ENCODE data around the gene SERPINC1. TPM values are rescaled to one million over a fixed set of nuclear protein-coding genes. Genes with fewer than 3 reads are reported as not detected.

The SERPINC1 gene
- 0.07 to 0.13 TPM (median 0.10 TPM) in 4 of 5 replicates, not detected in the other for total RNA-seq (2022; extraction: Qiagen RNA extraction)

DNA sequence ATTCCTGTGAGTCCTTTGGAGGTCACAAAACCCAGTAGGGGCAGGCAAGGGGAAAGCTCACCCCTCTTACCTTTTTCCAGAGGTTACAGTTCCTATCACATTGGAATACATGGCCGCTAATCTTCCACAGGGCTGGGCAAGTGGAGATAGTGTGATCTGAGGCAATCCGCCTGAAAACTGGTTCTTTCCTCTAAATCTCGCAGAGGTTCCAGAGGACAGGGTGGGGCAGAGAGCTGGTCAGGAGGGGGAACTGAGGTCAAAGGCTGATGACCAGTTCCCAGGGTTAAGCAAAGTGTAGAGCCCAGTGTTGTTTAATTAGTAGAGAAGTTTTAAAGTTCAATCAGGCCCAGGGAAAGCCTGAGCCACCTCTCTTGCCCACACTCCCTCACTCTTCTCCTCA, at the start of gene SERPINC1:
TSS of gene SERPINC1 (minus strand) at position 179 of the 400 bp plus-strand sequence. CDS start at position 111, 68 bp downstream.

DNA sequence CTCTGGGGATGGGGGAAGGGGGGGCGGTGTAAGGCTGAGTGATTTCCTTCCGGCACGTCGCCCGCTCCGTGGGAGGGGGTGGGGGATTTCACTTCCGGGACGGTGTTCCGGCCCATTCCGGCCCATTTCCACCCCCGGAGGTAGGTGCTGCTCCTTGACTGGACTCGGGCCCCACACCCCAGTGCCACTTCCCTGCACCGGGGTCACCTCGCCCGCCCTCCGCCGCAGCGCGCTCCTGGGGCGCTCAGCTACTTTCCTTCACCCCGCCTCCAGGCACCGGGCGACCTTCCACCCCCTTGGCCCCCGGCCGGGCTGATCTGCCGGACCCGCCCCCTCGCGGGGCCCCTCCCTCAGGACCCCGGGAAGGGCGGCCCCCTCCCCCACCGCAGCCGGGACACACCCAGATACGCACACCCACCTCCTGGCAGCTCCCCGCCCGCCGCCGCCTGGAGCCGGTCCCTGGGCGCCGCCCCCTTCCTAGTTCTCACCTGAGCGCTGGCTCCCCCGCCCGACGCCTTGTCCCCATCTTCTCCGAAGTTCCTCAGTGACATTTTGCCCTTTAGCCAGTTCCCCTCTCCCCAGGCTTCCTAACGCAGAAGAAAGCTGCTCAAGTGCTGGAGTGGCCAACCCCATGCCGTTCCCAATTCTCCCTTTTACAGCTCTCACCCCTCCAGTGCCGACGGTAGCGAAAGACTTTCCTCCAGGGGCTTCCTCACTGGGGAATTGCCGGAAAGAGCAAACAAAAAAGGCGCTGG, 48.7 kb downstream of the SERPINC1 start, which contains the start of gene ZBTB37:
TSS of gene ZBTB37 (plus strand) at position 115 of the 755 bp plus-strand sequence. CDS start 1,846 bp downstream, outside the sequence.

GRCh38 chr1:173867753-173868265, 49.3 kb downstream of the SERPINC1 start, which contains the start of gene GAS5:
Gene GAS5 (minus strand): TSS chr1:173867989.

Other genes with a start within 250 kb of the SERPINC1 start
- gene ANKRD45, start 247.5 kb downstream of the SERPINC1 start, total RNA-seq (2022; extraction: Qiagen RNA extraction) = 0.13 to 0.24 TPM (median 0.14 TPM) in 5 replicates
- gene KLHL20, start 202.3 kb downstream of the SERPINC1 start, total RNA-seq (2022; extraction: Qiagen RNA extraction) = 11.3 to 19.9 TPM (median 12.9 TPM) in 5 replicates
- gene DARS2, start 92.7 kb downstream of the SERPINC1 start, total RNA-seq (2022; extraction: Qiagen RNA extraction) = 37.4 to 52.5 TPM (median 41.9 TPM) in 5 replicates
- gene CENPL, start 92.4 kb downstream of the SERPINC1 start, total RNA-seq (2022; extraction: Qiagen RNA extraction) = 11.1 to 15.5 TPM (median 13.4 TPM) in 5 replicates
- 279 to 303 TPM (median 294 TPM) in 5 replicates for gene GAS5, start 49.3 kb downstream of the SERPINC1 start, total RNA-seq (2022; extraction: Qiagen RNA extraction)
- 0.90 to 1.6 TPM (median 1.5 TPM) in 5 replicates for gene ZBTB37, start 48.9 kb downstream of the SERPINC1 start, total RNA-seq (2022; extraction: Qiagen RNA extraction)
- gene RC3H1, start 105.0 kb upstream of the SERPINC1 start, total RNA-seq (2022; extraction: Qiagen RNA extraction) = 5.4 to 6.5 TPM (median 5.7 TPM) in 5 replicates
- 4.3 to 7.0 TPM (median 5.1 TPM) in 5 replicates for gene RABGAP1L, start 242.2 kb upstream of the SERPINC1 start, total RNA-seq (2022; extraction: Qiagen RNA extraction)